ENCODE results near the gene ACADVL. TPM values are rescaled to one million over a fixed set of nuclear protein-coding genes. Genes with fewer than 3 reads are reported as not detected.
A peak's percentile ranks its signal among the peaks of the same experiment; 100 is the strongest.

Gene ACADVL
- total RNA-seq, 1 donor from 2014 or later = 354 TPM

DNA sequence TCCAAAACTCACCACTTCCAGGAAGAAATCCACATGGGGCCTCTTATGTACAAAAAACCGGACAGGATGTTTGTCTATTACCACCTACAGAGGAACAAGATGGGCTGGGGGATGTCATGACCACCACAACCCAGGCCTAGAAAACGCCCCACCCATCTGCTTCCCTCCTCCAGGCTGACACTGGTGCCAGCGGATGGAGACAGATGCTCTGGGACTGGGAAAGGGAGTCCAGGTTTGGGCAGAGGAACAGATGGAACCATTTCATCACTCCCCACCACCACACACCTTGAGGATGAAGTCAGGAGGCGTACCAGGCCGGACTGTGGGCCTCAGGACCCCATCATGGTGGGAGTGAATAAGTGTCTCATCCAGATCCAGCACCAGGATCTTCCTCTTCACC, 27.0 kb downstream of the ACADVL start:
- Histone ChIP-seq H2AFZ (ENCODE audit: low read depth, low read length) (no peak overlapping the region), H3K9me3 (ENCODE audit: insufficient read depth, low read depth, low read length) (no peaks in the 10 kb centered on the region), H3K4me3 (ENCODE audit: insufficient read depth, low read depth, low read length) (no peak overlapping the region), H3K79me2 (ENCODE audit: insufficient read depth, low read length) (peaks cover 67% of the 10 kb centered on the region), H3K4me1 (ENCODE audit: insufficient read depth, low read length) (peaks cover 10% of the 10 kb centered on the region), H3K9ac (ENCODE audit: low read length) (peak overlapping the region; percentile 12), H3K36me3 (ENCODE audit: insufficient read depth, low read length) (peaks cover 16% of the 10 kb centered on the region), H3K4me2 (ENCODE audit: low read length) (no peak overlapping the region), H3K27me3 (ENCODE audit: insufficient read depth, low read length) (no peaks in the 10 kb centered on the region), H3K27ac (ENCODE audit: low read depth, low read length) (no peak overlapping the region), H4K20me1 (ENCODE audit: insufficient read depth, low read length) (peaks cover 32% of the 10 kb centered on the region)
- Mint-ChIP-seq H3K27ac (ENCODE audit: unreplicated experiment) (no peak overlapping the region), H3K36me3 (ENCODE audit: low read depth, unreplicated experiment) (peaks cover 7% of the 10 kb centered on the region), H3K9me3 (ENCODE audit: unreplicated experiment) (no peaks in the 10 kb centered on the region), H3K4me3 (ENCODE audit: unreplicated experiment) (peak overlapping the region; percentile 45), H3K27me3 (ENCODE audit: low read depth, unreplicated experiment) (no peaks in the 10 kb centered on the region), H3K4me1 (ENCODE audit: low read depth, unreplicated experiment) (peaks cover 18% of the 10 kb centered on the region)
- TF ChIP-seq, protein P1, sequence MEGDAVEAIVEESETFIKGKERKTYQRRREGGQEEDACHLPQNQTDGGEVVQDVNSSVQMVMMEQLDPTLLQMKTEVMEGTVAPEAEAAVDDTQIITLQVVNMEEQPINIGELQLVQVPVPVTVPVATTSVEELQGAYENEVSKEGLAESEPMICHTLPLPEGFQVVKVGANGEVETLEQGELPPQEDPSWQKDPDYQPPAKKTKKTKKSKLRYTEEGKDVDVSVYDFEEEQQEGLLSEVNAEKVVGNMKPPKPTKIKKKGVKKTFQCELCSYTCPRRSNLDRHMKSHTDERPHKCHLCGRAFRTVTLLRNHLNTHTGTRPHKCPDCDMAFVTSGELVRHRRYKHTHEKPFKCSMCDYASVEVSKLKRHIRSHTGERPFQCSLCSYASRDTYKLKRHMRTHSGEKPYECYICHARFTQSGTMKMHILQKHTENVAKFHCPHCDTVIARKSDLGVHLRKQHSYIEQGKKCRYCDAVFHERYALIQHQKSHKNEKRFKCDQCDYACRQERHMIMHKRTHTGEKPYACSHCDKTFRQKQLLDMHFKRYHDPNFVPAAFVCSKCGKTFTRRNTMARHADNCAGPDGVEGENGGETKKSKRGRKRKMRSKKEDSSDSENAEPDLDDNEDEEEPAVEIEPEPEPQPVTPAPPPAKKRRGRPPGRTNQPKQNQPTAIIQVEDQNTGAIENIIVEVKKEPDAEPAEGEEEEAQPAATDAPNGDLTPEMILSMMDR (IDR thresholded peaks at IDR 0.05; ENCODE audit: insufficient read depth, low read depth, low read length) = no peak
- TF ChIP-seq EZH2 (IDR thresholded peaks at IDR 0.05; ENCODE audit: insufficient read depth, low read length) = no peak
- FAIRE-seq = no peak
- no peak for DNase-seq (ENCODE audit: low read depth)

DNA sequence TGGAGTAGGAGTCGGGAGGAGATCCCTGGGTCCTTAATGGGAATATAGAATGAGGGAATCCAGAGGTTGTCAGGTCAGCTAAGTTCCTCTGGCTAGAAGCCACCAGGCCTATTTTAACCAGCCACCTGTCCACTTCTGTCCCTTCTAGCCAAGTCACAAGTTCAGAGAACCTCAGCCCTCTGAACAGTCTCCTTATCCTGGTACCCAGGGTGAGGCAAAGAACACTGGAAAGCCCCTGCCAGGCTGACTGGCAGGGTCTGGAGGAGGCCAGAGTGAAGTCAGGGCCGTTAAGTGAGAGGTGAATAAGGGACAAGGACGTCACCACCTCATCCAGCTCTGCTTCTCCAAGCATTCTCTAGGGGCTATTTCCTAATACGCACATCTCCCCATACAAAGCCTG, 29.1 kb downstream of the ACADVL start:
- Mint-ChIP-seq H3K36me3 (ENCODE audit: low read depth, unreplicated experiment) (peaks cover 7% of the 10 kb centered on the region), H3K27ac (ENCODE audit: unreplicated experiment) (no peak overlapping the region), H3K4me3 (ENCODE audit: unreplicated experiment) (peak overlapping the region; percentile 74), H3K27me3 (ENCODE audit: low read depth, unreplicated experiment) (no peaks in the 10 kb centered on the region), H3K9me3 (ENCODE audit: unreplicated experiment) (no peaks in the 10 kb centered on the region), H3K4me1 (ENCODE audit: low read depth, unreplicated experiment) (peaks cover 22% of the 10 kb centered on the region)
- Histone ChIP-seq H3K9me3 (ENCODE audit: insufficient read depth, low read depth, low read length) (no peaks in the 10 kb centered on the region), H3K79me2 (ENCODE audit: insufficient read depth, low read length) (peaks cover 72% of the 10 kb centered on the region), H2AFZ (ENCODE audit: low read depth, low read length) (no peak overlapping the region), H3K4me2 (ENCODE audit: low read length) (peak overlapping the region; percentile 27), H3K27me3 (ENCODE audit: insufficient read depth, low read length) (no peaks in the 10 kb centered on the region), H4K20me1 (ENCODE audit: insufficient read depth, low read length) (peaks cover 32% of the 10 kb centered on the region), H3K4me3 (ENCODE audit: insufficient read depth, low read depth, low read length) (no peak overlapping the region), H3K27ac (ENCODE audit: low read depth, low read length) (no peak overlapping the region), H3K9ac (ENCODE audit: low read length) (no peak overlapping the region), H3K36me3 (ENCODE audit: insufficient read depth, low read length) (peaks cover 16% of the 10 kb centered on the region), H3K4me1 (ENCODE audit: insufficient read depth, low read length) (peaks cover 15% of the 10 kb centered on the region)
- FAIRE-seq = no peak
- no peak for DNase-seq (ENCODE audit: low read depth)
- TF ChIP-seq, protein P1 (IDR thresholded peaks at IDR 0.05; ENCODE audit: insufficient read depth, low read depth, low read length) = no peak
- TF ChIP-seq EZH2 (IDR thresholded peaks at IDR 0.05; ENCODE audit: insufficient read depth, low read length) = no peak

DNA sequence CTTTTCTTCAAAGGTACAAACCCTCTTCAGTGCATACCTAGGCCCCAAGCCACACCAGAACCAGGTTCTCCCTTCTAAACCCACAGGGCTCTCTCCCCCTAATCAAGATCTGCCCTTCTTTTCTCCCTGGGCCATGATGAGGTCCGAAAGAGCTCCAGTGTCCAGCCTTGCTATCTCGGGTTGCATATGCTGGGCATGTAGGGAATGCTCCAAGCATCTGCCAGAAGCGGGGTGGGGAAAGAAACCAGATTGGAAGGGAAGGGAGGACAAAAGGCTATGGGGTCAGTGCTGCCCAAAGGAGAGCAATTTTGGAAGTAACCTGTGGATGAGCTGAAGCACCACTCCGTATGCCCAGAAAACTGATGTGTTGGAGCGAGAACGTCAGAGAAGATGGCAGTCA, 29.5 kb downstream of the ACADVL start:
- Histone ChIP-seq H3K4me1 (ENCODE audit: insufficient read depth, low read length) (peaks cover 15% of the 10 kb centered on the region), H3K9ac (ENCODE audit: low read length) (no peak overlapping the region), H2AFZ (ENCODE audit: low read depth, low read length) (no peak overlapping the region), H4K20me1 (ENCODE audit: insufficient read depth, low read length) (peaks cover 32% of the 10 kb centered on the region), H3K4me2 (ENCODE audit: low read length) (peak overlapping the region; percentile 95), H3K36me3 (ENCODE audit: insufficient read depth, low read length) (peaks cover 17% of the 10 kb centered on the region), H3K27me3 (ENCODE audit: insufficient read depth, low read length) (no peaks in the 10 kb centered on the region), H3K4me3 (ENCODE audit: insufficient read depth, low read depth, low read length) (no peak overlapping the region), H3K27ac (ENCODE audit: low read depth, low read length) (no peak overlapping the region), H3K79me2 (ENCODE audit: insufficient read depth, low read length) (peaks cover 74% of the 10 kb centered on the region), H3K9me3 (ENCODE audit: insufficient read depth, low read depth, low read length) (no peaks in the 10 kb centered on the region)
- FAIRE-seq (no peak), DNase-seq (ENCODE audit: low read depth) (no peak)
- no peaks in the 10 kb centered on the region for H3K27me3 Mint-ChIP-seq (ENCODE audit: low read depth, unreplicated experiment)
- H3K4me3 Mint-ChIP-seq (ENCODE audit: unreplicated experiment) = peak overlapping the region; percentile 98
- no peak for TF ChIP-seq EZH2 (IDR thresholded peaks at IDR 0.05; ENCODE audit: insufficient read depth, low read length)
- TF ChIP-seq, protein P1 (IDR thresholded peaks at IDR 0.05; ENCODE audit: insufficient read depth, low read depth, low read length) = no peak
- no peaks in the 10 kb centered on the region for H3K9me3 Mint-ChIP-seq (ENCODE audit: unreplicated experiment)
- no peak overlapping the region for H3K27ac Mint-ChIP-seq (ENCODE audit: unreplicated experiment)
- peaks cover 7% of the 10 kb centered on the region for H3K36me3 Mint-ChIP-seq (ENCODE audit: low read depth, unreplicated experiment)
- H3K4me1 Mint-ChIP-seq (ENCODE audit: low read depth, unreplicated experiment) = peaks cover 25% of the 10 kb centered on the region

Measured in astrocyte (in vitro differentiated cells and primary cell).